Measurements from ENCODE around the gene KCNK1. TPM values are rescaled to one million over a fixed set of nuclear protein-coding genes. Genes with fewer than 3 reads are reported as not detected.

Gene KCNK1
- total RNA-seq, 1 donor from 2014 or later = 5.7 TPM

- Mint-ChIP-seq H3K36me3 (ENCODE audit: low read depth, unreplicated experiment) (peaks cover 2% of the 10 kb centered on the region), H3K4me1 (ENCODE audit: low read depth, unreplicated experiment) (peaks cover 18% of the 10 kb centered on the region), H3K27ac (ENCODE audit: unreplicated experiment) (no peak overlapping the region), H3K4me3 (ENCODE audit: unreplicated experiment) (no peak overlapping the region), H3K9me3 (ENCODE audit: unreplicated experiment) (peaks cover 5% of the 10 kb centered on the region), H3K27me3 (ENCODE audit: low read depth, unreplicated experiment) (no peaks in the 10 kb centered on the region)
- H3K4me2 ChIP-seq (ENCODE audit: low read length) = no peak overlapping the region
- DNase-seq (ENCODE audit: low read depth) (peak; percentile 72), FAIRE-seq (no peak)
- no peaks in the 10 kb centered on the region for H3K4me1 ChIP-seq (ENCODE audit: insufficient read depth, low read length)
- H3K79me2 ChIP-seq (ENCODE audit: insufficient read depth, low read length) = no peaks in the 10 kb centered on the region
- peaks cover 6% of the 10 kb centered on the region for H3K27me3 ChIP-seq (ENCODE audit: insufficient read depth, low read length)
- no peak overlapping the region for H3K27ac ChIP-seq (ENCODE audit: low read depth, low read length)
- TF ChIP-seq CTCF (IDR thresholded peaks at IDR 0.05; ENCODE audit: insufficient read depth, low read depth, low read length) (no peak), EZH2 (IDR thresholded peaks at IDR 0.05; ENCODE audit: insufficient read depth, low read length) (no peak)
- H2AFZ ChIP-seq (ENCODE audit: low read depth, low read length) = no peak overlapping the region
- no peak overlapping the region for H3K4me3 ChIP-seq (ENCODE audit: insufficient read depth, low read depth, low read length)
- H4K20me1 ChIP-seq (ENCODE audit: insufficient read depth, low read length) = peaks cover 15% of the 10 kb centered on the region
- H3K9me3 ChIP-seq (ENCODE audit: insufficient read depth, low read depth, low read length) = peaks cover 2% of the 10 kb centered on the region
- no peak overlapping the region for H3K9ac ChIP-seq (ENCODE audit: low read length)
- H3K36me3 ChIP-seq (ENCODE audit: insufficient read depth, low read length) = no peaks in the 10 kb centered on the region
Observed at GRCh38 chr1:233639611-233640010, 25.7 kb downstream of the KCNK1 start.

GRCh38 chr1:233640179-233640578, 26.3 kb downstream of the KCNK1 start:
- Histone ChIP-seq H3K9ac (ENCODE audit: low read length) (no peak overlapping the region), H3K79me2 (ENCODE audit: insufficient read depth, low read length) (no peaks in the 10 kb centered on the region), H2AFZ (ENCODE audit: low read depth, low read length) (no peak overlapping the region), H3K4me3 (ENCODE audit: insufficient read depth, low read depth, low read length) (no peak overlapping the region), H3K27ac (ENCODE audit: low read depth, low read length) (no peak overlapping the region), H3K4me1 (ENCODE audit: insufficient read depth, low read length) (no peaks in the 10 kb centered on the region), H3K9me3 (ENCODE audit: insufficient read depth, low read depth, low read length) (peaks cover 2% of the 10 kb centered on the region), H3K4me2 (ENCODE audit: low read length) (no peak overlapping the region), H4K20me1 (ENCODE audit: insufficient read depth, low read length) (peaks cover 15% of the 10 kb centered on the region), H3K36me3 (ENCODE audit: insufficient read depth, low read length) (no peaks in the 10 kb centered on the region), H3K27me3 (ENCODE audit: insufficient read depth, low read length) (peaks cover 6% of the 10 kb centered on the region)
- Mint-ChIP-seq H3K27me3 (ENCODE audit: low read depth, unreplicated experiment) (no peaks in the 10 kb centered on the region), H3K9me3 (ENCODE audit: unreplicated experiment) (peaks cover 5% of the 10 kb centered on the region), H3K4me3 (ENCODE audit: unreplicated experiment) (no peak overlapping the region), H3K4me1 (ENCODE audit: low read depth, unreplicated experiment) (peaks cover 18% of the 10 kb centered on the region), H3K36me3 (ENCODE audit: low read depth, unreplicated experiment) (peaks cover 2% of the 10 kb centered on the region), H3K27ac (ENCODE audit: unreplicated experiment) (no peak overlapping the region)
- FAIRE-seq (no peak), DNase-seq (ENCODE audit: low read depth) (no peak)
- TF ChIP-seq CTCF (IDR thresholded peaks at IDR 0.05; ENCODE audit: insufficient read depth, low read depth, low read length) = no peak

GRCh38 chr1:233641029-233641428, 27.1 kb downstream of the KCNK1 start:
- no peak overlapping the region for H3K27ac ChIP-seq (ENCODE audit: low read depth, low read length)
- H3K79me2 ChIP-seq (ENCODE audit: insufficient read depth, low read length) = no peaks in the 10 kb centered on the region
- Mint-ChIP-seq H3K27me3 (ENCODE audit: low read depth, unreplicated experiment) (peaks cover 2% of the 10 kb centered on the region), H3K4me1 (ENCODE audit: low read depth, unreplicated experiment) (peaks cover 14% of the 10 kb centered on the region), H3K36me3 (ENCODE audit: low read depth, unreplicated experiment) (peaks cover 8% of the 10 kb centered on the region), H3K9me3 (ENCODE audit: unreplicated experiment) (peaks cover 5% of the 10 kb centered on the region), H3K27ac (ENCODE audit: unreplicated experiment) (no peak overlapping the region), H3K4me3 (ENCODE audit: unreplicated experiment) (no peak overlapping the region)
- peaks cover 13% of the 10 kb centered on the region for H4K20me1 ChIP-seq (ENCODE audit: insufficient read depth, low read length)
- no peaks in the 10 kb centered on the region for H3K36me3 ChIP-seq (ENCODE audit: insufficient read depth, low read length)
- H3K27me3 ChIP-seq (ENCODE audit: insufficient read depth, low read length) = peaks cover 6% of the 10 kb centered on the region
- H3K4me1 ChIP-seq (ENCODE audit: insufficient read depth, low read length) = no peaks in the 10 kb centered on the region
- FAIRE-seq (no peak), DNase-seq (ENCODE audit: low read depth) (no peak)
- H3K9me3 ChIP-seq (ENCODE audit: insufficient read depth, low read depth, low read length) = peaks cover 2% of the 10 kb centered on the region
- TF ChIP-seq EZH2 (IDR thresholded peaks at IDR 0.05; ENCODE audit: insufficient read depth, low read length) (no peak), CTCF (IDR thresholded peaks at IDR 0.05; ENCODE audit: insufficient read depth, low read depth, low read length) (no peak)
- no peak overlapping the region for H3K9ac ChIP-seq (ENCODE audit: low read length)
- no peak overlapping the region for H3K4me2 ChIP-seq (ENCODE audit: low read length)
- H3K4me3 ChIP-seq (ENCODE audit: insufficient read depth, low read depth, low read length) = no peak overlapping the region
- H2AFZ ChIP-seq (ENCODE audit: low read depth, low read length) = no peak overlapping the region
